HepG2 (cell line): Measurements from ENCODE around the gene COG5. TPM values are rescaled to one million over a fixed set of nuclear protein-coding genes. Genes with fewer than 3 reads are reported as not detected.

ENCODE experiments used
- AKAP8 ChIP-seq: sonication (generic); formaldehyde crosslinking; IDR thresholded peaks from 2 replicates; pipeline ENCODE4 v1.5.1; 2020; ENCODE audit warnings: mild to moderate bottlenecking, missing genetic modification reagents
- FOXO1 ChIP-seq: sonication (generic); formaldehyde crosslinking; IDR thresholded peaks from 2 replicates; pipeline ENCODE4 v1.4.0; 2020; ENCODE audit warnings: missing genetic modification reagents
- GPN1 ChIP-seq: sonication (generic); formaldehyde crosslinking; IDR thresholded peaks from 2 replicates; pipeline ENCODE4 v1.5.1; 2020; ENCODE audit warnings: missing genetic modification reagents, borderline replicate concordance
- MAX ChIP-seq: IDR thresholded peaks from 2 replicates; pipeline ENCODE4 v1.6.1; 2012; ENCODE audit warnings: inconsistent platforms
- UBTF ChIP-seq: sonication (generic); formaldehyde crosslinking; IDR thresholded peaks from 2 replicates; pipeline ENCODE4 v1.4.0; 2020; ENCODE audit warnings: mild to moderate bottlenecking, missing genetic modification reagents
- ZFAT ChIP-seq: sonication (generic); formaldehyde crosslinking; conservative IDR thresholded peaks from 2 replicates; pipeline ENCODE4 v1.8.1; 2023; ENCODE audit warnings: missing genetic modification reagents, inconsistent platforms
- ZFP82 ChIP-seq: sonication (generic); formaldehyde crosslinking; IDR thresholded peaks from 2 replicates; pipeline ENCODE4 v1.5.1; 2020; ENCODE audit warnings: mild to moderate bottlenecking, missing genetic modification reagents, borderline replicate concordance
- ZNF296 ChIP-seq: sonication (generic); formaldehyde crosslinking; conservative IDR thresholded peaks from 2 replicates; pipeline ENCODE4 v1.5.0; 2020; ENCODE audit warnings: mild to moderate bottlenecking, missing genetic modification reagents
- ZNF441 ChIP-seq: sonication (generic); formaldehyde crosslinking; IDR thresholded peaks from 2 replicates; pipeline ENCODE4 v1.7.0; 2021; ENCODE audit warnings: missing genetic modification reagents, borderline replicate concordance
- ZNF460 ChIP-seq: sonication (generic); formaldehyde crosslinking; IDR thresholded peaks from 2 replicates; pipeline ENCODE4 v1.5.1; 2020; ENCODE audit warnings: missing genetic modification reagents, mild to moderate bottlenecking, borderline replicate concordance
- ZNF543 ChIP-seq: sonication (generic); formaldehyde crosslinking; IDR thresholded peaks from 2 replicates; pipeline ENCODE4 v1.4.0; 2020; ENCODE audit warnings: mild to moderate bottlenecking, missing genetic modification reagents
- ZNF546 ChIP-seq: sonication (generic); formaldehyde crosslinking; conservative IDR thresholded peaks from 2 replicates; pipeline ENCODE4 v1.8.1; 2023; ENCODE audit warnings: mild to moderate bottlenecking, missing genetic modification reagents
- ZNF562 ChIP-seq: sonication (generic); formaldehyde crosslinking; IDR thresholded peaks from 2 replicates; pipeline ENCODE4 v1.8.0; 2022; ENCODE audit warnings: missing genetic modification reagents, borderline replicate concordance
- ZNF674 ChIP-seq: sonication (generic); formaldehyde crosslinking; IDR thresholded peaks from 2 replicates; pipeline ENCODE4 v1.5.0; 2020; ENCODE audit warnings: low read depth, mild to moderate bottlenecking, missing genetic modification reagents
- polyA plus RNA-seq, 8 experiments: library from polyadenylated mRNA; depleted of rRNA in 3 of 8; stranded (reverse) in 7 of 8; unstranded in 1 of 8; fragments of >200 nt; fragmentation: Illumina TruSeq in 4 of 8; extraction: Trizol in 4 of 8; gene quantifications; 2 replicates each; pipeline versions ENCODE4 v1.2.1 to v1.2.3, GENCODE V29; 2011 to 2016; ENCODE audit warnings: low read depth in 4 of 8, missing spikeins in 1 of 8, mixed read lengths in 1 of 8; ENCODE audit not compliant: insufficient read depth in 1 of 8
- total RNA-seq, 5 experiments: library from RNA; depleted of rRNA; stranded (reverse); fragments of >200 nt; fragmentation: Illumina TruSeq; extraction: Trizol; gene quantifications; 2 replicates each; pipeline ENCODE4 v1.2.3, GENCODE V29; 2016; ENCODE audit warnings: low read depth in 1 of 5
- TF ChIP-seq, protein P1 (sequence below): sonication (generic); formaldehyde crosslinking; IDR thresholded peaks from 2 replicates; pipeline ENCODE4 v1.5.1; 2020; ENCODE audit warnings: missing genetic modification reagents, mild to moderate bottlenecking, borderline replicate concordance
- TF ChIP-seq, protein P2 (sequence below): sonication (generic); formaldehyde crosslinking; IDR thresholded peaks from 2 replicates; pipeline ENCODE4 v1.4.0; 2020; ENCODE audit warnings: missing genetic modification reagents, borderline replicate concordance
- TF ChIP-seq, protein P3 (sequence below): sonication (generic); formaldehyde crosslinking; IDR thresholded peaks from 2 replicates; pipeline ENCODE4 v1.4.0; 2020; ENCODE audit warnings: missing genetic modification reagents, borderline replicate concordance

The COG5 gene
- total and polyA plus RNA-seq, 2 of the 13 experiments (the other 11 are each of a cell fraction or from before 2014, with no cell fraction given) = 20.4 to 31.3 TPM

- TF ChIP-seq ZNF546 (CRISPR knock-in tag) (no peak), FOXO1 (CRISPR knock-in tag) (peak; percentile 74), ZNF562 (CRISPR knock-in tag) (no peak), ZNF674 (CRISPR knock-in tag) (no peak), ZFAT (CRISPR knock-in tag) (no peak), ZFP82 (CRISPR knock-in tag) (no peak), ZNF460 (no peak; the same call in 1 of the 2 replicates), UBTF (CRISPR knock-in tag) (peak; percentile 53; the same call in 1 of the 2 replicates), AKAP8 (CRISPR knock-in tag) (peak; percentile 92; the same call in 1 of the 2 replicates), MAX (peak; percentile 81), ZNF543 (CRISPR knock-in tag) (0 out of 2 replicates have a peak, but pooled peaks have one; percentile 33), ZNF441 (CRISPR knock-in tag) (peak; percentile 78; the same call in 1 of the 2 replicates), GPN1 (no peak), ZNF296 (CRISPR knock-in tag) (no peak)
- TF ChIP-seq, protein P1, sequence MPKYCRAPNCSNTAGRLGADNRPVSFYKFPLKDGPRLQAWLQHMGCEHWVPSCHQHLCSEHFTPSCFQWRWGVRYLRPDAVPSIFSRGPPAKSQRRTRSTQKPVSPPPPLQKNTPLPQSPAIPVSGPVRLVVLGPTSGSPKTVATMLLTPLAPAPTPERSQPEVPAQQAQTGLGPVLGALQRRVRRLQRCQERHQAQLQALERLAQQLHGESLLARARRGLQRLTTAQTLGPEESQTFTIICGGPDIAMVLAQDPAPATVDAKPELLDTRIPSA = no peak
- TF ChIP-seq, protein P2, sequence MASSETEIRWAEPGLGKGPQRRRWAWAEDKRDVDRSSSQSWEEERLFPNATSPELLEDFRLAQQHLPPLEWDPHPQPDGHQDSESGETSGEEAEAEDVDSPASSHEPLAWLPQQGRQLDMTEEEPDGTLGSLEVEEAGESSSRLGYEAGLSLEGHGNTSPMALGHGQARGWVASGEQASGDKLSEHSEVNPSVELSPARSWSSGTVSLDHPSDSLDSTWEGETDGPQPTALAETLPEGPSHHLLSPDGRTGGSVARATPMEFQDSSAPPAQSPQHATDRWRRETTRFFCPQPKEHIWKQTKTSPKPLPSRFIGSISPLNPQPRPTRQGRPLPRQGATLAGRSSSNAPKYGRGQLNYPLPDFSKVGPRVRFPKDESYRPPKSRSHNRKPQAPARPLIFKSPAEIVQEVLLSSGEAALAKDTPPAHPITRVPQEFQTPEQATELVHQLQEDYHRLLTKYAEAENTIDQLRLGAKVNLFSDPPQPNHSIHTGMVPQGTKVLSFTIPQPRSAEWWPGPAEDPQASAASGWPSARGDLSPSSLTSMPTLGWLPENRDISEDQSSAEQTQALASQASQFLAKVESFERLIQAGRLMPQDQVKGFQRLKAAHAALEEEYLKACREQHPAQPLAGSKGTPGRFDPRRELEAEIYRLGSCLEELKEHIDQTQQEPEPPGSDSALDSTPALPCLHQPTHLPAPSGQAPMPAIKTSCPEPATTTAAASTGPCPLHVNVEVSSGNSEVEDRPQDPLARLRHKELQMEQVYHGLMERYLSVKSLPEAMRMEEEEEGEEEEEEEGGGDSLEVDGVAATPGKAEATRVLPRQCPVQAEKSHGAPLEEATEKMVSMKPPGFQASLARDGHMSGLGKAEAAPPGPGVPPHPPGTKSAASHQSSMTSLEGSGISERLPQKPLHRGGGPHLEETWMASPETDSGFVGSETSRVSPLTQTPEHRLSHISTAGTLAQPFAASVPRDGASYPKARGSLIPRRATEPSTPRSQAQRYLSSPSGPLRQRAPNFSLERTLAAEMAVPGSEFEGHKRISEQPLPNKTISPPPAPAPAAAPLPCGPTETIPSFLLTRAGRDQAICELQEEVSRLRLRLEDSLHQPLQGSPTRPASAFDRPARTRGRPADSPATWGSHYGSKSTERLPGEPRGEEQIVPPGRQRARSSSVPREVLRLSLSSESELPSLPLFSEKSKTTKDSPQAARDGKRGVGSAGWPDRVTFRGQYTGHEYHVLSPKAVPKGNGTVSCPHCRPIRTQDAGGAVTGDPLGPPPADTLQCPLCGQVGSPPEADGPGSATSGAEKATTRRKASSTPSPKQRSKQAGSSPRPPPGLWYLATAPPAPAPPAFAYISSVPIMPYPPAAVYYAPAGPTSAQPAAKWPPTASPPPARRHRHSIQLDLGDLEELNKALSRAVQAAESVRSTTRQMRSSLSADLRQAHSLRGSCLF (CRISPR knock-in tag) = no peak
- TF ChIP-seq, protein P3, sequence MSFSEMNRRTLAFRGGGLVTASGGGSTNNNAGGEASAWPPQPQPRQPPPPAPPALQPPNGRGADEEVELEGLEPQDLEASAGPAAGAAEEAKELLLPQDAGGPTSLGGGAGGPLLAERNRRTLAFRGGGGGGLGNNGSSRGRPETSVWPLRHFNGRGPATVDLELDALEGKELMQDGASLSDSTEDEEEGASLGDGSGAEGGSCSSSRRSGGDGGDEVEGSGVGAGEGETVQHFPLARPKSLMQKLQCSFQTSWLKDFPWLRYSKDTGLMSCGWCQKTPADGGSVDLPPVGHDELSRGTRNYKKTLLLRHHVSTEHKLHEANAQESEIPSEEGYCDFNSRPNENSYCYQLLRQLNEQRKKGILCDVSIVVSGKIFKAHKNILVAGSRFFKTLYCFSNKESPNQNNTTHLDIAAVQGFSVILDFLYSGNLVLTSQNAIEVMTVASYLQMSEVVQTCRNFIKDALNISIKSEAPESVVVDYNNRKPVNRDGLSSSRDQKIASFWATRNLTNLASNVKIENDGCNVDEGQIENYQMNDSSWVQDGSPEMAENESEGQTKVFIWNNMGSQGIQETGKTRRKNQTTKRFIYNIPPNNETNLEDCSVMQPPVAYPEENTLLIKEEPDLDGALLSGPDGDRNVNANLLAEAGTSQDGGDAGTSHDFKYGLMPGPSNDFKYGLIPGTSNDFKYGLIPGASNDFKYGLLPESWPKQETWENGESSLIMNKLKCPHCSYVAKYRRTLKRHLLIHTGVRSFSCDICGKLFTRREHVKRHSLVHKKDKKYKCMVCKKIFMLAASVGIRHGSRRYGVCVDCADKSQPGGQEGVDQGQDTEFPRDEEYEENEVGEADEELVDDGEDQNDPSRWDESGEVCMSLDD (CRISPR knock-in tag) = no peak; the same call in 1 of the 2 replicates
Measured at GRCh38 chr7:107169120-107170050, 394.3 kb downstream of the COG5 start (continued).
